Measurements from ENCODE around the gene RMC1. TPM values are rescaled to one million over a fixed set of nuclear protein-coding genes. Genes with fewer than 3 reads are reported as not detected.
A peak's percentile ranks its signal among the peaks of the same experiment; 100 is the strongest.

The RMC1 gene
- total and polyA plus RNA-seq, 3 experiments from 2014 or later = 41.3 to 47.7 (median 45.5) TPM

- Mint-ChIP-seq H3K27ac (peak overlapping the region in 5 of 8 donors; percentile 29 to 95 (median 84)), H3K4me1 (peaks cover 45 to 67% (median 64%) of the 10 kb centered on the region in 3 donors), H3K4me3 (peak overlapping the region in 1 of 7 donors; percentile 27), H3K27me3 (no peaks in the 10 kb centered on the region), H3K36me3 (peaks cover 21 to 82% (median 27%) of the 10 kb centered on the region in 3 donors), H3K9me3 (no peaks in the 10 kb centered on the region)
- Histone ChIP-seq H3K27ac (ENCODE audit: low read depth, low read length) (no peak overlapping the region), H3K4me1 (ENCODE audit: insufficient read depth, low read length) (peaks cover 28% of the 10 kb centered on the region), H3K36me3 (ENCODE audit: insufficient read depth, low read length) (peaks cover 39% of the 10 kb centered on the region), H3K4me3 (ENCODE audit: low read length) (no peak overlapping the region), H3K9me3 (ENCODE audit: low read length) (no peaks in the 10 kb centered on the region), H3K27me3 (ENCODE audit: insufficient read depth, low read length, poor library complexity, severe bottlenecking) (no peaks in the 10 kb centered on the region)
- ChIA-PET POLR2A (no interaction called here), CTCF (no interaction called here)
- DNase-seq = no peak
Observed at GRCh38 chr18:23568281-23569138, 65.2 kb downstream of the RMC1 start.

GRCh38 chr18:23569299-23570063, 66.2 kb downstream of the RMC1 start:
- Mint-ChIP-seq H3K4me3 (no peak overlapping the region), H3K27ac (peak overlapping the region in 7 of 8 donors; percentile 29 to 97 (median 90)), H3K9me3 (no peaks in the 10 kb centered on the region), H3K27me3 (no peaks in the 10 kb centered on the region), H3K4me1 (peaks cover 51 to 68% (median 64%) of the 10 kb centered on the region in 3 donors), H3K36me3 (peaks cover 21 to 78% (median 24%) of the 10 kb centered on the region in 3 donors)
- Histone ChIP-seq H3K9me3 (ENCODE audit: low read length) (no peaks in the 10 kb centered on the region), H3K4me1 (ENCODE audit: insufficient read depth, low read length) (peaks cover 35% of the 10 kb centered on the region), H3K27ac (ENCODE audit: low read depth, low read length) (no peak overlapping the region), H3K36me3 (ENCODE audit: insufficient read depth, low read length) (peaks cover 39% of the 10 kb centered on the region), H3K27me3 (ENCODE audit: insufficient read depth, low read length, poor library complexity, severe bottlenecking) (no peaks in the 10 kb centered on the region), H3K4me3 (ENCODE audit: low read length) (no peak overlapping the region)
- DNase-seq = no peak
- ChIA-PET POLR2A (no interaction called here), CTCF (interaction anchor here (2.8 kb wide), 1 partner anchor 53 kb away, joined by 19 read pairs; no protein-coding TSS in a partner anchor)

GRCh38 chr18:23570912-23571504, 67.7 kb downstream of the RMC1 start:
- Mint-ChIP-seq H3K36me3 (peaks cover 17 to 76% (median 26%) of the 10 kb centered on the region in 3 donors), H3K4me3 (peak overlapping the region; percentile 14 to 81 (median 59)), H3K9me3 (no peaks in the 10 kb centered on the region), H3K27ac (peak overlapping the region; percentile 83 to 97 (median 89)), H3K27me3 (no peaks in the 10 kb centered on the region), H3K4me1 (peaks cover 52 to 69% (median 63%) of the 10 kb centered on the region in 3 donors)
- Histone ChIP-seq H3K4me1 (ENCODE audit: insufficient read depth, low read length) (peaks cover 49% of the 10 kb centered on the region), H3K36me3 (ENCODE audit: insufficient read depth, low read length) (peaks cover 39% of the 10 kb centered on the region), H3K27me3 (ENCODE audit: insufficient read depth, low read length, poor library complexity, severe bottlenecking) (no peaks in the 10 kb centered on the region), H3K4me3 (ENCODE audit: low read length) (no peak overlapping the region), H3K9me3 (ENCODE audit: low read length) (no peaks in the 10 kb centered on the region), H3K27ac (ENCODE audit: low read depth, low read length) (no peak overlapping the region)
- CTCF ChIA-PET = interaction anchor here (0.8 to 2.8 kb wide), 3 partner anchors 13 to 55 kb away, joined by 3 to 19 read pairs (median 3); no protein-coding TSS in a partner anchor
- POLR2A ChIA-PET = interaction anchor here (0.7 kb wide), 1 partner anchor 578 kb away, joined by 3 read pairs; no protein-coding TSS in a partner anchor
- DNase-seq = peak in 2 of 5 donors; percentile 14 to 39

- Mint-ChIP-seq H3K27ac (peak overlapping the region; percentile 39 to 97 (median 84)), H3K9me3 (no peaks in the 10 kb centered on the region), H3K36me3 (peaks cover 17 to 76% (median 25%) of the 10 kb centered on the region in 3 donors), H3K27me3 (no peaks in the 10 kb centered on the region), H3K4me1 (peaks cover 57 to 69% (median 67%) of the 10 kb centered on the region in 3 donors), H3K4me3 (peak overlapping the region; percentile 7 to 60 (median 36))
- ChIA-PET POLR2A (no interaction called here), CTCF (interaction anchor here (0.8 to 2.8 kb wide), 3 partner anchors 12 to 56 kb away, joined by 3 to 19 read pairs (median 3); no protein-coding TSS in a partner anchor)
- peaks cover 32% of the 10 kb centered on the region for H3K36me3 ChIP-seq (ENCODE audit: insufficient read depth, low read length)
- H3K9me3 ChIP-seq (ENCODE audit: low read length) = no peaks in the 10 kb centered on the region
- H3K4me3 ChIP-seq (ENCODE audit: low read length) = no peak overlapping the region
- no peak overlapping the region for H3K27ac ChIP-seq (ENCODE audit: low read depth, low read length)
- no peaks in the 10 kb centered on the region for H3K27me3 ChIP-seq (ENCODE audit: insufficient read depth, low read length, poor library complexity, severe bottlenecking)
- peaks cover 49% of the 10 kb centered on the region for H3K4me1 ChIP-seq (ENCODE audit: insufficient read depth, low read length)
- no peak for DNase-seq
Observed at GRCh38 chr18:23572012-23572411, 68.7 kb downstream of the RMC1 start.

- Mint-ChIP-seq H3K27me3 (no peaks in the 10 kb centered on the region), H3K27ac (peak overlapping the region; percentile 50 to 97 (median 84)), H3K4me3 (peak overlapping the region in 5 of 7 donors; percentile 12 to 74 (median 36)), H3K4me1 (peaks cover 57 to 69% (median 67%) of the 10 kb centered on the region in 3 donors), H3K9me3 (no peaks in the 10 kb centered on the region), H3K36me3 (peaks cover 13 to 71% (median 21%) of the 10 kb centered on the region in 3 donors)
- POLR2A ChIA-PET = no interaction called here
- Histone ChIP-seq H3K36me3 (ENCODE audit: insufficient read depth, low read length) (peaks cover 26% of the 10 kb centered on the region), H3K4me1 (ENCODE audit: insufficient read depth, low read length) (peaks cover 49% of the 10 kb centered on the region), H3K4me3 (ENCODE audit: low read length) (no peak overlapping the region), H3K27ac (ENCODE audit: low read depth, low read length) (no peak overlapping the region), H3K27me3 (ENCODE audit: insufficient read depth, low read length, poor library complexity, severe bottlenecking) (no peaks in the 10 kb centered on the region), H3K9me3 (ENCODE audit: low read length) (no peaks in the 10 kb centered on the region)
- DNase-seq = no peak
- CTCF ChIA-PET = interaction anchor here (1.8 to 2.8 kb wide), 2 partner anchors 15 to 56 kb away, joined by 6 to 19 read pairs; no protein-coding TSS in a partner anchor
Observed at GRCh38 chr18:23572570-23572969, 69.3 kb downstream of the RMC1 start.

- DNase-seq = no peak
- H3K27me3 Mint-ChIP-seq = no peaks in the 10 kb centered on the region
- Histone ChIP-seq H3K9me3 (ENCODE audit: low read length) (no peaks in the 10 kb centered on the region), H3K4me3 (ENCODE audit: low read length) (no peak overlapping the region), H3K36me3 (ENCODE audit: insufficient read depth, low read length) (peaks cover 24% of the 10 kb centered on the region), H3K27ac (ENCODE audit: low read depth, low read length) (no peak overlapping the region), H3K4me1 (ENCODE audit: insufficient read depth, low read length) (peaks cover 49% of the 10 kb centered on the region), H3K27me3 (ENCODE audit: insufficient read depth, low read length, poor library complexity, severe bottlenecking) (no peaks in the 10 kb centered on the region)
- H3K4me3 Mint-ChIP-seq = peak overlapping the region in 5 of 7 donors; percentile 62 to 74 (median 67)
- no peaks in the 10 kb centered on the region for H3K9me3 Mint-ChIP-seq
- POLR2A ChIA-PET = interaction anchor here (0.7 kb wide), 1 partner anchor 32 kb away, joined by 3 read pairs; no protein-coding TSS in a partner anchor
- H3K27ac Mint-ChIP-seq = peak overlapping the region; percentile 50 to 97 (median 81)
- H3K36me3 Mint-ChIP-seq = peaks cover 12 to 69% (median 21%) of the 10 kb centered on the region in 3 donors
- peaks cover 57 to 69% (median 68%) of the 10 kb centered on the region in 3 donors for H3K4me1 Mint-ChIP-seq
- CTCF ChIA-PET = interaction anchor here (1.8 kb wide), 1 partner anchor 14 kb away, joined by 6 read pairs; no protein-coding TSS in a partner anchor
Observed at GRCh38 chr18:23573020-23573419, 69.7 kb downstream of the RMC1 start.
